ENCODE data around the gene MANBA. TPM values are rescaled to one million over a fixed set of nuclear protein-coding genes. Genes with fewer than 3 reads are reported as not detected.
A peak's percentile ranks its signal among the peaks of the same experiment; 100 is the strongest.

MANBA gene
- total and polyA plus RNA-seq, 2 of the 13 experiments (the other 11 are each of a cell fraction or from before 2014, with no cell fraction given): 11.7 to 33.3 TPM

DNA sequence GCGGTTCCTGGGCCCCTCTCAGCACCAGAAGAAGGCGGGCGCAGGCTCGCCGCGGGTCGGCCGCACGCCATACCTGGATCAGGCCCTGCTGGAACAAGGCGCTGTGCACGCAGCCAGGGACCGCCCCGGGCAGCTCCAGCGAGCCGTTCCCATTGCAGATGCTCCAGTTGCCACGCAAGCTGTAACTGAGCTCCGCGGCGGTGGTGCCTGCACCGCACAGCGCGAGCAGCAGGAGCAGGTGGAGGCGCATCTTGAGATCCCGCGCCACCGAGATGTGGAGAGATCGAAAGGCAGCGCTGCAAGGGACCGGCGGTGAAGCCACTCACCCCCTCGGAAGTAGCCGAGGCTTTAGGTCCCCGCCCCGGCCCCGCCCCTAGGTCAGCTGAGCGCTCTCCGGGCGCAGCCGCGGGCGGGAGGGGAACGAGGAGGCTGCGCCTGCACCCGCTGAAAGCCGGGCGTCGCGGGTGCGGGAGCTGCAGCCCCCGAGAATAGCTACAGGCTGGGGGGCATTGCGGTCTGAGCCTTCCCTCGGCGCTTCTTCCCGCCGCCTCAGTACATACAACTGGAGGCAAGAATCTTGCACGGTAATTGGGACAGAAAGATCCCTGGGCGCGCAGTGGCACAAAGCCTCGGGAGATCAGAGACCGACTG lies at the start of gene MANBA (continued):
- TF ChIP-seq ZNF318 (CRISPR knock-in tag; IDR thresholded peaks at IDR 0.05) (no peak), AGO2 (optimal IDR thresholded peaks at IDR 0.05; ENCODE audit: low read depth, low read length) (peak; percentile 37), CAMTA2 (CRISPR knock-in tag; IDR thresholded peaks at IDR 0.05; ENCODE audit: borderline replicate concordance) (no peak), ZNF557 (CRISPR knock-in tag; IDR thresholded peaks at IDR 0.05) (no peak), RXRB (CRISPR knock-in tag; IDR thresholded peaks at IDR 0.05; ENCODE audit: borderline replicate concordance) (0 out of 2 replicates have a peak, but pooled peaks have one; percentile 12), ZFP62 (CRISPR knock-in tag; IDR thresholded peaks at IDR 0.05) (no peak), TBX3 (IDR thresholded peaks at IDR 0.05; ENCODE audit: borderline replicate concordance) (no peak), EP300 (IDR thresholded peaks at IDR 0.05; ENCODE audit: low read depth in 2 of 2, low read length in 2 of 2) (no peak), EP300 (CRISPR knock-in tag; IDR thresholded peaks at IDR 0.05; ENCODE audit: borderline replicate concordance) (no peak), ZNF253 (CRISPR knock-in tag; IDR thresholded peaks at IDR 0.05; ENCODE audit: borderline replicate concordance) (no peak), RARA (CRISPR knock-in tag; IDR thresholded peaks at IDR 0.05) (no peak), JUN (CRISPR knock-in tag; IDR thresholded peaks at IDR 0.05) (no peak), LCORL (IDR thresholded peaks at IDR 0.05) (no peak), LCORL (CRISPR knock-in tag; IDR thresholded peaks at IDR 0.05) (no peak), FOXK1 (CRISPR knock-in tag; IDR thresholded peaks at IDR 0.05; ENCODE audit: borderline replicate concordance, low read depth) (no peak), SP140L (CRISPR knock-in tag; IDR thresholded peaks at IDR 0.05; ENCODE audit: borderline replicate concordance) (no peak), ZNF777 (CRISPR knock-in tag; IDR thresholded peaks at IDR 0.05) (peak; percentile 86; the same call in 1 of the 2 replicates), SRSF4 (IDR thresholded peaks at IDR 0.05; ENCODE audit: low read depth, low read length, poor library complexity, severe bottlenecking) (no peak), PAX8 (CRISPR knock-in tag; IDR thresholded peaks at IDR 0.05; ENCODE audit: borderline replicate concordance) (0 out of 2 replicates have a peak, but pooled peaks have one; percentile 62)
- TF ChIP-seq, protein P1, sequence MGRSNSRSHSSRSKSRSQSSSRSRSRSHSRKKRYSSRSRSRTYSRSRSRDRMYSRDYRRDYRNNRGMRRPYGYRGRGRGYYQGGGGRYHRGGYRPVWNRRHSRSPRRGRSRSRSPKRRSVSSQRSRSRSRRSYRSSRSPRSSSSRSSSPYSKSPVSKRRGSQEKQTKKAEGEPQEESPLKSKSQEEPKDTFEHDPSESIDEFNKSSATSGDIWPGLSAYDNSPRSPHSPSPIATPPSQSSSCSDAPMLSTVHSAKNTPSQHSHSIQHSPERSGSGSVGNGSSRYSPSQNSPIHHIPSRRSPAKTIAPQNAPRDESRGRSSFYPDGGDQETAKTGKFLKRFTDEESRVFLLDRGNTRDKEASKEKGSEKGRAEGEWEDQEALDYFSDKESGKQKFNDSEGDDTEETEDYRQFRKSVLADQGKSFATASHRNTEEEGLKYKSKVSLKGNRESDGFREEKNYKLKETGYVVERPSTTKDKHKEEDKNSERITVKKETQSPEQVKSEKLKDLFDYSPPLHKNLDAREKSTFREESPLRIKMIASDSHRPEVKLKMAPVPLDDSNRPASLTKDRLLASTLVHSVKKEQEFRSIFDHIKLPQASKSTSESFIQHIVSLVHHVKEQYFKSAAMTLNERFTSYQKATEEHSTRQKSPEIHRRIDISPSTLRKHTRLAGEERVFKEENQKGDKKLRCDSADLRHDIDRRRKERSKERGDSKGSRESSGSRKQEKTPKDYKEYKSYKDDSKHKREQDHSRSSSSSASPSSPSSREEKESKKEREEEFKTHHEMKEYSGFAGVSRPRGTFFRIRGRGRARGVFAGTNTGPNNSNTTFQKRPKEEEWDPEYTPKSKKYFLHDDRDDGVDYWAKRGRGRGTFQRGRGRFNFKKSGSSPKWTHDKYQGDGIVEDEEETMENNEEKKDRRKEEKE (IDR thresholded peaks at IDR 0.05): no peak
